ENCODE data around the gene PSMB10.

Gene PSMB10

GRCh38 chr16:67954421-67955196, 18.0 kb upstream of the PSMB10 start:
- POLR2A ChIA-PET, result interaction anchor here (0.8 to 1.2 kb wide), 3 partner anchors 9 to 19 kb away, joined by 3 to 5 read pairs (median 3); no protein-coding TSS in a partner anchor
- DNase-seq (ENCODE audit: extremely low spot score), result no peak

GRCh38 chr16:67953641-67954375, 17.2 kb upstream of the PSMB10 start:
- POLR2A ChIA-PET, result interaction anchor here (1.2 kb wide), 2 partner anchors 8 to 19 kb away, joined by 3 to 5 read pairs; no protein-coding TSS in a partner anchor
- CTCF ChIA-PET, result interaction anchor here (0.5 kb wide), 1 partner anchor 86 kb away, joined by 3 read pairs; no protein-coding TSS in a partner anchor
- DNase-seq (ENCODE audit: extremely low spot score), result no peak
- no peak for TF ChIP-seq SUZ12 (IDR thresholded peaks at IDR 0.05)
- TF ChIP-seq ARNT (IDR thresholded peaks at IDR 0.05), result no peak
- TF ChIP-seq FOXA1 (IDR thresholded peaks at IDR 0.05), result no peak
- TF ChIP-seq ZNF384 (IDR thresholded peaks at IDR 0.05), result no peak
- TF ChIP-seq HDGF (IDR thresholded peaks at IDR 0.05; ENCODE audit: borderline replicate concordance), result no peak
- no peak for TF ChIP-seq BHLHE40 (IDR thresholded peaks at IDR 0.05; ENCODE audit: borderline replicate concordance)
- TF ChIP-seq NFRKB (IDR thresholded peaks at IDR 0.05), result no peak
- no peak for TF ChIP-seq ELF4 (IDR thresholded peaks at IDR 0.05)
- TF ChIP-seq SP1 (IDR thresholded peaks at IDR 0.05), result no peak
- TF ChIP-seq L3MBTL2 (conservative IDR thresholded peaks at IDR 0.05), result no peak
- TF ChIP-seq CTBP1 (IDR thresholded peaks at IDR 0.05; ENCODE audit: borderline replicate concordance), result no peak
- no peak for TF ChIP-seq PKNOX1 (IDR thresholded peaks at IDR 0.05)
- TF ChIP-seq LEF1 (IDR thresholded peaks at IDR 0.05; ENCODE audit: borderline replicate concordance), result no peak
- TF ChIP-seq FOXM1 (IDR thresholded peaks at IDR 0.05; ENCODE audit: borderline replicate concordance), result no peak
- TF ChIP-seq TARDBP (IDR thresholded peaks at IDR 0.05), result no peak
- TF ChIP-seq FOXK2 (IDR thresholded peaks at IDR 0.05), result no peak

More at GRCh38 chr16:67954421-67955196, 18.0 kb upstream of the PSMB10 start:
- CTCF ChIA-PET, result interaction anchor here (0.5 kb wide), 1 partner anchor 85 kb away, joined by 3 read pairs; no protein-coding TSS in a partner anchor
- TF ChIP-seq LEF1 (IDR thresholded peaks at IDR 0.05; ENCODE audit: borderline replicate concordance) (no peak), BHLHE40 (IDR thresholded peaks at IDR 0.05; ENCODE audit: borderline replicate concordance) (no peak)

DNA sequence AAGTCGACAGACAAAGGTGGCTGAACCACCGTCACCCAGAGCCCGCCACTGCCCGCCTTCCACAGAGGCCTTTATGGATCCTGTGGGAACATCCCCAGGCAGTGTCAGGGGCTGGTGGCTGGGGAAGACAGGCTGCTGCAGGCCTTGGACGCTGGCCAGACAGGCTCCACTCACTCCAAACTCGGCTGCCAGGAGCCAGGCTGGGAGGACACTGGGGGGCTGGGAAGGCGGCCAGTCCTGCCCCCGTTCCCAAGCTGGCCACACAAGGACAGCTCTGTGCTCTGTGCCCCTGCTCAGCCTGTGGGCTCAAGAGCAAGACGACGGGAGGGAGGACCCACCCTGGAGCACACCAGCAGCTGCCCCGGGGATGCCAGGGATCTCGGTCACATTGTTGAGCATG, 14.8 kb upstream of the PSMB10 start:
- POLR2A ChIA-PET, result interaction anchor here (1.1 to 1.8 kb wide), 2 partner anchors 9 to 16 kb away, joined by 4 read pairs; no protein-coding TSS in a partner anchor
- no peak for DNase-seq (ENCODE audit: extremely low spot score)
- TF ChIP-seq ZNF384 (IDR thresholded peaks at IDR 0.05), result no peak
- no peak for TF ChIP-seq HDGF (IDR thresholded peaks at IDR 0.05; ENCODE audit: borderline replicate concordance)
- no peak for TF ChIP-seq L3MBTL2 (conservative IDR thresholded peaks at IDR 0.05)
- TF ChIP-seq ELF4 (IDR thresholded peaks at IDR 0.05), result no peak
- no peak for TF ChIP-seq FOXK2 (IDR thresholded peaks at IDR 0.05)
- no peak for TF ChIP-seq NFRKB (IDR thresholded peaks at IDR 0.05)
- TF ChIP-seq LEF1 (IDR thresholded peaks at IDR 0.05; ENCODE audit: borderline replicate concordance), result no peak
- TF ChIP-seq PKNOX1 (IDR thresholded peaks at IDR 0.05), result no peak
- no peak for TF ChIP-seq SP1 (IDR thresholded peaks at IDR 0.05)
- TF ChIP-seq FOXM1 (IDR thresholded peaks at IDR 0.05; ENCODE audit: borderline replicate concordance), result no peak
- no peak for TF ChIP-seq CTBP1 (IDR thresholded peaks at IDR 0.05; ENCODE audit: borderline replicate concordance)
- no peak for TF ChIP-seq BHLHE40 (IDR thresholded peaks at IDR 0.05; ENCODE audit: borderline replicate concordance)
- no peak for TF ChIP-seq FOXA1 (IDR thresholded peaks at IDR 0.05)
- TF ChIP-seq SUZ12 (IDR thresholded peaks at IDR 0.05), result no peak
- no peak for TF ChIP-seq TARDBP (IDR thresholded peaks at IDR 0.05)
- TF ChIP-seq ARNT (IDR thresholded peaks at IDR 0.05), result no peak
- CTCF ChIA-PET, result interaction anchor here (1.0 kb wide), 1 partner anchor 9 kb away, joined by 4 read pairs; no protein-coding TSS in a partner anchor

DNA sequence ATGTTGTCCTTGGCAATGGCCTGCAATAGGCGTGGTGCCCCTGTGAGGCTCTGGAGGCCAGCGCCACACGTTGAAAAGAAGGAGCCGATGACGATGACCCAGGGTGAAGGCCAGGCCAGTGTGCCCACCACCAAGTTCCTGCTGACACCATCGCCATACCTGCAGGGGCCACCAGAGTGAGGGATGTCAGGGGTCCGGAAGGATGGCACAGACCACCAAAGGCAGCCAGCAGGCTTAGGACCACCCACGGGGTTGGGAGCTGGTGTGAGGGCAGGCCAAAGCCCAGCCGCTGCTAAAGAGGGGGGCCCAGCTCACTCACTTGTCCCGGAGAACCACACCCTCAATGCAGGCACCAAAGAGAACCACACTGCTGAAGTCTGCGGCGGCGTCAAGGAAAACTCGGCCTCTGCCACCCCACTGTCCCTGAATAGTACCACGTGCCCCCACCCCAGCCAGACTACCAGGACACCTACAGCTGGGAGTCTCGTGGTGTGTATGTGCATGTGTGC, 13.7 kb upstream of the PSMB10 start:
- TF ChIP-seq BHLHE40 (IDR thresholded peaks at IDR 0.05; ENCODE audit: borderline replicate concordance) (no peak), LEF1 (IDR thresholded peaks at IDR 0.05; ENCODE audit: borderline replicate concordance) (no peak), ELF4 (IDR thresholded peaks at IDR 0.05) (no peak), FOXK2 (IDR thresholded peaks at IDR 0.05) (no peak), ZNF384 (IDR thresholded peaks at IDR 0.05) (no peak), ARNT (IDR thresholded peaks at IDR 0.05) (no peak), FOXA1 (IDR thresholded peaks at IDR 0.05) (no peak), SP1 (IDR thresholded peaks at IDR 0.05) (no peak), NFRKB (IDR thresholded peaks at IDR 0.05) (no peak)
- ChIA-PET POLR2A (interaction anchor here (1.1 to 1.8 kb wide), 2 partner anchors 11 to 15 kb away, joined by 4 to 5 read pairs; no protein-coding TSS in a partner anchor), CTCF (interaction anchor here (0.6 to 1.0 kb wide), 2 partner anchors 8 to 87 kb away, joined by 3 to 4 read pairs; no protein-coding TSS in a partner anchor)
- DNase-seq (ENCODE audit: extremely low spot score), result no peak

- POLR2A ChIA-PET, result interaction anchor here (1.1 kb wide), 1 partner anchor 14 kb away, joined by 5 read pairs; no protein-coding TSS in a partner anchor
- no peak for DNase-seq (ENCODE audit: extremely low spot score)
- CTCF ChIA-PET, result no interaction called here
- TF ChIP-seq SUZ12 (IDR thresholded peaks at IDR 0.05) (no peak), ARNT (IDR thresholded peaks at IDR 0.05) (no peak), FOXA1 (IDR thresholded peaks at IDR 0.05) (no peak), NFRKB (IDR thresholded peaks at IDR 0.05) (no peak), BHLHE40 (IDR thresholded peaks at IDR 0.05; ENCODE audit: borderline replicate concordance) (no peak), HDGF (IDR thresholded peaks at IDR 0.05; ENCODE audit: borderline replicate concordance) (no peak), LEF1 (IDR thresholded peaks at IDR 0.05; ENCODE audit: borderline replicate concordance) (no peak), FOXM1 (IDR thresholded peaks at IDR 0.05; ENCODE audit: borderline replicate concordance) (no peak), PKNOX1 (IDR thresholded peaks at IDR 0.05) (no peak), L3MBTL2 (conservative IDR thresholded peaks at IDR 0.05) (no peak), SP1 (IDR thresholded peaks at IDR 0.05) (no peak), TARDBP (IDR thresholded peaks at IDR 0.05) (no peak)
Measured at GRCh38 chr16:67949645-67950044, 13.0 kb upstream of the PSMB10 start.
